Gastroesophageal sphincter (tissue), 4 donors: ENCODE data around the gene PHACTR1. TPM values are rescaled to one million over a fixed set of nuclear protein-coding genes. Genes with fewer than 3 reads are reported as not detected.

Source experiments
- ATAC-seq: fragments of 150-250 bp; one replicate; pipeline ENCODE4 v1.9.1; 2016; ENCODE audit warnings: mild to moderate bottlenecking, moderate library complexity
- H3K27ac ChIP-seq, 4 donors: fragments of 200-600 bp; sonication (generic) in 3 of 4; 1 replicate in 3 of 4; 2 replicates in 1 of 4; pipeline ENCODE4 v1.5.1; 2016 to 2019
- H3K27me3 ChIP-seq: fragments of 200-600 bp; sonication (generic); one replicate; pipeline ENCODE4 v1.5.1; 2019
- H3K36me3 ChIP-seq, 2 donors: fragments of 200-600 bp; sonication (generic); one replicate each; pipeline ENCODE4 v1.5.1; 2019; ENCODE audit warnings: control low read depth in 1 of 2
- H3K4me1 ChIP-seq, 3 donors: fragments of 200-600 bp; sonication (generic); 1 replicate in 2 of 3; 2 replicates in 1 of 3; pipeline ENCODE4 v1.5.1; 2016 to 2019; ENCODE audit warnings: control low read depth in 2 of 3
- H3K4me3 ChIP-seq, 2 donors: fragments of 200-600 bp; sonication (generic); one replicate each; pipeline ENCODE4 v1.5.1; 2019; ENCODE audit warnings: mild to moderate bottlenecking in 1 of 2, moderate library complexity in 1 of 2
- H3K9me3 ChIP-seq, 3 donors: fragments of 200-600 bp; sonication (generic); one replicate each; pipeline ENCODE4 v1.5.1; 2017 to 2019; ENCODE audit warnings: control low read depth in 2 of 3
- CTCF ChIP-seq, 4 experiments: fragments of 200-600 bp in 2 of 4; fragments of 450-650 bp in 2 of 4; sonication (generic) in 1 of 4; IDR thresholded peaks; one replicate each; pipeline ENCODE4 v1.5.1; 2017 to 2019; ENCODE audit warnings: antibody characterized with exemption in 4 of 4, mild to moderate bottlenecking in 2 of 4, moderate library complexity in 2 of 4
- EP300 ChIP-seq: sonication (generic); formaldehyde crosslinking; IDR thresholded peaks from one replicate; pipeline ENCODE4 v1.6.1; 2017; ENCODE audit warnings: antibody characterized with exemption, mild to moderate bottlenecking
- POLR2A ChIP-seq, 2 donors: fragments of 450-650 bp; IDR thresholded peaks; one replicate each; pipeline ENCODE4 v1.6.1; 2017; ENCODE audit warnings: antibody characterized with exemption in 2 of 2, mild to moderate bottlenecking in 2 of 2, moderate library complexity in 1 of 2
- POLR2AphosphoS5 ChIP-seq: sonication (generic); formaldehyde crosslinking; IDR thresholded peaks from one replicate; pipeline ENCODE4 v1.6.1; 2017; ENCODE audit warnings: antibody characterized with exemption
- WGBS, 2 donors: methylation state at CpG; one replicate each; pipeline ENCODE4 v1.1.5; 2018; ENCODE audit warnings: low coverage in 1 of 2; 5-methylcytosine and 5-hydroxymethylcytosine counted together
- total RNA-seq, 4 donors: library from RNA; depleted of rRNA; stranded (reverse); fragments of >200 nt; gene quantifications; one replicate each; pipeline ENCODE4 v1.1.0, GENCODE V29; 2016

The PHACTR1 gene
- total RNA-seq, 4 donors from 2014 or later, result 0.20 to 27.3 (median 2.2) TPM

GRCh38 chr6:13286181-13286580 is 569.6 kb downstream of the PHACTR1 start:
- peaks cover 0 to 42% of the 10 kb centered on the region in 2 donors for H3K36me3 ChIP-seq
- H3K4me1 ChIP-seq, result no peaks in the 10 kb centered on the region
- 74 to 83% methylated on average over 1 to 4 of the region's 4 CpGs for WGBS, 2 donors

GRCh38 chr6:13287104-13287503 is 570.5 kb downstream of the PHACTR1 start:
- 87 to 100% methylated on average over 2 to 5 of the region's 7 CpGs for WGBS, 2 donors
- H3K4me1 ChIP-seq, result no peaks in the 10 kb centered on the region
- no peaks in the 10 kb centered on the region for H3K27me3 ChIP-seq
- H3K27ac ChIP-seq, result no peak overlapping the region
- no peak for TF ChIP-seq EP300
- TF ChIP-seq CTCF (IDR thresholded peaks at IDR 0.05), result no peak
- TF ChIP-seq POLR2AphosphoS5, result no peak
- no peak for TF ChIP-seq POLR2A (IDR thresholded peaks at IDR 0.05)
- peaks cover 0 to 18% (median 0%) of the 10 kb centered on the region in 3 donors for H3K9me3 ChIP-seq
- H3K36me3 ChIP-seq, result peaks cover 0 to 51% of the 10 kb centered on the region in 2 donors
- ATAC-seq, result no peak
- no peak overlapping the region for H3K4me3 ChIP-seq

More at GRCh38 chr6:13286181-13286580, 569.6 kb downstream of the PHACTR1 start:
- TF ChIP-seq CTCF (IDR thresholded peaks at IDR 0.05), result no peak
- no peak for TF ChIP-seq EP300
- TF ChIP-seq POLR2AphosphoS5, result no peak
- no peak for ATAC-seq
- H3K27me3 ChIP-seq, result no peaks in the 10 kb centered on the region
- no peak overlapping the region for H3K27ac ChIP-seq
- peaks cover 0 to 18% (median 0%) of the 10 kb centered on the region in 3 donors for H3K9me3 ChIP-seq
- no peak overlapping the region for H3K4me3 ChIP-seq

DNA sequence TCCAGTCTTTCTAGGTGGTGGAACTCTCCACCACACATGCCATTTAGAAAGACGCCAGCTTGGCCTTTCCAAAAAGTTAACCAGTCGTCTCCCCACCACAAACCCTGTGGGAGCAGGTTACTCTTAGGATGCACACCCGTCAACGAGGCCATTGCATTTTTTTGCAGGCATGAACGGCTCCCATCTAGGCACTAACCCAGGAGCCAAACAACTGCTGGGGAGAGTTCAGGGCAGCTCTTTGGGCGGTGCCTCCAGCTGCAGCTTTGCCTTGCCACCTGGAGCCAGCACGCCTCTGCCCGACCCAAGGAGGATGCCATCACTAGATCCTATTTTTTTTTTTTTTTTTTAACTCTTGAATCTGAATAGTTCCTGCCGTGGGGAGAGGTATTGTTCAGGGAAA is 571.9 kb downstream of the PHACTR1 start:
- no peaks in the 10 kb centered on the region for H3K4me1 ChIP-seq
- peaks cover 0 to 18% (median 0%) of the 10 kb centered on the region in 3 donors for H3K9me3 ChIP-seq
- WGBS, 2 donors, result 88 to 100% methylated on average over 2 to 8 of the region's 9 CpGs
- H3K27me3 ChIP-seq, result no peaks in the 10 kb centered on the region
- ATAC-seq, result no peak
- H3K4me3 ChIP-seq, result no peak overlapping the region
- TF ChIP-seq POLR2A (IDR thresholded peaks at IDR 0.05), result no peak
- no peak for TF ChIP-seq CTCF (IDR thresholded peaks at IDR 0.05)
- no peak for TF ChIP-seq EP300
- no peak for TF ChIP-seq POLR2AphosphoS5
- no peak overlapping the region for H3K27ac ChIP-seq
- peaks cover 0 to 63% of the 10 kb centered on the region in 2 donors for H3K36me3 ChIP-seq

GRCh38 chr6:13288969-13289391 is 572.4 kb downstream of the PHACTR1 start:
- Histone ChIP-seq H3K27me3 (no peaks in the 10 kb centered on the region), H3K36me3 (peaks cover 0 to 62% of the 10 kb centered on the region in 2 donors), H3K4me1 (no peaks in the 10 kb centered on the region), H3K27ac (no peak overlapping the region), H3K4me3 (no peak overlapping the region), H3K9me3 (peaks cover 0 to 18% (median 0%) of the 10 kb centered on the region in 3 donors)
- TF ChIP-seq POLR2AphosphoS5, result no peak
- TF ChIP-seq EP300, result no peak
- TF ChIP-seq POLR2A (IDR thresholded peaks at IDR 0.05), result no peak
- TF ChIP-seq CTCF (IDR thresholded peaks at IDR 0.05), result no peak
- 91 to 94% methylated on average over 7 to 10 of the region's 13 CpGs for WGBS, 2 donors
- no peak for ATAC-seq

GRCh38 chr6:13289789-13290318 is 573.3 kb downstream of the PHACTR1 start:
- Histone ChIP-seq H3K4me1 (no peaks in the 10 kb centered on the region), H3K27ac (no peak overlapping the region), H3K9me3 (peaks cover 0 to 18% (median 0%) of the 10 kb centered on the region in 3 donors), H3K4me3 (no peak overlapping the region), H3K36me3 (peaks cover 0 to 65% of the 10 kb centered on the region in 2 donors), H3K27me3 (no peaks in the 10 kb centered on the region)
- TF ChIP-seq CTCF (IDR thresholded peaks at IDR 0.05) (no peak), POLR2AphosphoS5 (no peak), EP300 (no peak), POLR2A (IDR thresholded peaks at IDR 0.05) (no peak)
- ATAC-seq, result no peak
- WGBS, 2 donors, result 56 to 58% methylated on average over 6 to 9 of the region's 9 CpGs
